Measurements from ENCODE around the gene KCNQ4. TPM values are rescaled to one million over a fixed set of nuclear protein-coding genes. Genes with fewer than 3 reads are reported as not detected.

The KCNQ4 gene
- total RNA-seq, 2 experiments from 2014 or later, result 0.38 to 0.43 TPM

DNA sequence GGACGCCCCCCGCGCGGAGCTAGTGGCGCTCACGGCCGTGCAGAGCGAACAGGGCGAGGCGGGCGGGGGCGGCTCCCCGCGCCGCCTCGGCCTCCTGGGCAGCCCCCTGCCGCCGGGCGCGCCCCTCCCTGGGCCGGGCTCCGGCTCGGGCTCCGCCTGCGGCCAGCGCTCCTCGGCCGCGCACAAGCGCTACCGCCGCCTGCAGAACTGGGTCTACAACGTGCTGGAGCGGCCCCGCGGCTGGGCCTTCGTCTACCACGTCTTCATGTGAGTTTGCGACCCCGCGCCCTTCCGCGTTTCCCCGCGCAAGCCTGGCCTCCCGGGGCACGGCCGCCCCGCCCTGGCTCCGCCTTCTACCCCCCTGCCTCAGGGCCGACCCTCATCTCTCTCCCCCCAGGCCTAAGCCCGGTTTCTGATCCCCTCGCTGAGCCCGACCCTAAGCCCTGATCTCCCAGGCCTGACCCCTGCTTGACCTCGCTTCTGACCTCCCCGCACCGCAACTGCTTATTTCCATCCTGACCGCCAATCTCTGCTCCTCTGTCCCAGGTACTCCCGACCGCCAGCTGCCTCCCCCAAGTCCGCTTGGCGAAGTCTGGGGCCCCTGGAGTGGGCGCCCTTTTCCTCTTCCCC lies 669 bp downstream of the KCNQ4 start:
- peaks cover 7% of the 10 kb centered on the region for H3K4me1 Mint-ChIP-seq (ENCODE audit: low read depth)
- DNase-seq, result no peak
- CTCF ChIA-PET, result interaction anchor here (2.0 to 9.2 kb wide), 2 partner anchors 10 to 65 kb away, joined by 7 to 53 read pairs; no protein-coding TSS in a partner anchor

DNA sequence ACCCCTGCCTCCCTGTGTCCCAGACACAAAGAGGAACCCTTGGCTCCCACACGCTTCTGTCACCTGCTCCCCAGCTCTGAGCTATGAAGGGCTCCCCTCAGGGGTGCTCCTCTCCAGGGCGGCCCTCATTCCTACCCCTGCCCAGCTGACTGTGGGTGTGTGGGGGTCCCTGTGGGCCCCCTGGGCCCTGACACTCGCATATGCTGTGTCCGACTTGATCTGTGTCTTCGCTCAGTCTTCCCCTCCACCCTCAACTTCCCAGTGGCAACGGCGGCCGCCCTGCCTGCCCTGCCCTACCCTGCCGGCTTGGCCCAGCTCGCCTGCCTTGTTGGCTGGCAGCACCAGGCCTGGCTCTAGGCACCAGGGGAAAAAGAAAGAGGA lies 1.2 kb downstream of the KCNQ4 start:
- intact Hi-C loops (cut with micrococcal nuclease), result no loop called here
- H3K4me3 Mint-ChIP-seq, result peak overlapping the region; percentile 56
- no peak overlapping the region for H3K27ac Mint-ChIP-seq
- ChIA-PET POLR2A (interaction anchor here (0.6 to 1.5 kb wide), 2 partner anchors 13 to 200 kb away, joined by 3 to 4 read pairs; no protein-coding TSS in a partner anchor), CTCF (interaction anchor here (2.0 to 9.2 kb wide), 2 partner anchors 11 to 65 kb away, joined by 7 to 53 read pairs; no protein-coding TSS in a partner anchor)
- H3K36me3 Mint-ChIP-seq (ENCODE audit: low read depth), result no peaks in the 10 kb centered on the region
- peaks cover 7% of the 10 kb centered on the region for H3K4me1 Mint-ChIP-seq (ENCODE audit: low read depth)
- DNase-seq (no peak), ATAC-seq (no peak)
- peaks cover 26% of the 10 kb centered on the region for H3K27me3 Mint-ChIP-seq
- no peaks in the 10 kb centered on the region for H3K9me3 Mint-ChIP-seq
- TF ChIP-seq, protein P1, sequence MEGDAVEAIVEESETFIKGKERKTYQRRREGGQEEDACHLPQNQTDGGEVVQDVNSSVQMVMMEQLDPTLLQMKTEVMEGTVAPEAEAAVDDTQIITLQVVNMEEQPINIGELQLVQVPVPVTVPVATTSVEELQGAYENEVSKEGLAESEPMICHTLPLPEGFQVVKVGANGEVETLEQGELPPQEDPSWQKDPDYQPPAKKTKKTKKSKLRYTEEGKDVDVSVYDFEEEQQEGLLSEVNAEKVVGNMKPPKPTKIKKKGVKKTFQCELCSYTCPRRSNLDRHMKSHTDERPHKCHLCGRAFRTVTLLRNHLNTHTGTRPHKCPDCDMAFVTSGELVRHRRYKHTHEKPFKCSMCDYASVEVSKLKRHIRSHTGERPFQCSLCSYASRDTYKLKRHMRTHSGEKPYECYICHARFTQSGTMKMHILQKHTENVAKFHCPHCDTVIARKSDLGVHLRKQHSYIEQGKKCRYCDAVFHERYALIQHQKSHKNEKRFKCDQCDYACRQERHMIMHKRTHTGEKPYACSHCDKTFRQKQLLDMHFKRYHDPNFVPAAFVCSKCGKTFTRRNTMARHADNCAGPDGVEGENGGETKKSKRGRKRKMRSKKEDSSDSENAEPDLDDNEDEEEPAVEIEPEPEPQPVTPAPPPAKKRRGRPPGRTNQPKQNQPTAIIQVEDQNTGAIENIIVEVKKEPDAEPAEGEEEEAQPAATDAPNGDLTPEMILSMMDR (IDR thresholded peaks at IDR 0.05), result no peak

More for the DNA sequence above, 669 bp downstream of the KCNQ4 start:
- Mint-ChIP-seq H3K27ac (no peak overlapping the region), H3K27me3 (peaks cover 26% of the 10 kb centered on the region), H3K4me3 (peak overlapping the region; percentile 56), H3K36me3 (ENCODE audit: low read depth) (no peaks in the 10 kb centered on the region), H3K9me3 (no peaks in the 10 kb centered on the region)
- POLR2A ChIA-PET, result interaction anchor here (0.6 to 2.2 kb wide), 3 partner anchors 10 to 200 kb away, joined by 3 to 11 read pairs (median 4); no protein-coding TSS in a partner anchor
- ATAC-seq, result peak; percentile 52
- intact Hi-C loops (cut with micrococcal nuclease), result no loop called here
- TF ChIP-seq, protein P1 (IDR thresholded peaks at IDR 0.05), result no peak

DNA sequence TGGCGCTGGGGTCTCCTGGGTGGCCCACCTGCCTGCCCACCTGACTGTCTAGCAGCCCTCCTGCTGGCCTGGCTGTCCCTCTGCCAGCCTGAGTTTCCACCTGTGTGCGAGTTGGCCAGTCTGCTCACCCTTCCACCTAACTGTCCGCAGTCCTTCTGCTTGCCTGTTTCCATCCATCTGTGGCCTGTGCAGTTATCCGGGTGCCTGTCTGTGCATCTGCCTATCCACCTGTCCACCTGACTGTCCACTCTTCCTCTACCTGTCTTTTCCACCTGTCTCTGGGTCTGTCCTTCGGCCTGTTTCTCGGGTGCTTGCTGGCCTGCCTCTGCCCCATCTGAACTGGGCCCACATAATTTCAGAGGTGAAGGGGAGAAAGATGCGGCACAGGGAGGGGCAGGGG lies 1.9 kb downstream of the KCNQ4 start:
- TF ChIP-seq, protein P1 (IDR thresholded peaks at IDR 0.05), result no peak
- Mint-ChIP-seq H3K36me3 (ENCODE audit: low read depth) (no peaks in the 10 kb centered on the region), H3K4me3 (no peak overlapping the region), H3K27ac (no peak overlapping the region), H3K4me1 (ENCODE audit: low read depth) (peaks cover 7% of the 10 kb centered on the region), H3K27me3 (peaks cover 26% of the 10 kb centered on the region), H3K9me3 (no peaks in the 10 kb centered on the region)
- no peak for DNase-seq
- intact Hi-C loops (cut with micrococcal nuclease), result no loop called here
- POLR2A ChIA-PET, result interaction anchor here (1.5 kb wide), 1 partner anchor 13 kb away, joined by 4 read pairs; no protein-coding TSS in a partner anchor
- no peak for ATAC-seq
- CTCF ChIA-PET, result interaction anchor here (2.0 to 9.2 kb wide), 2 partner anchors 11 to 64 kb away, joined by 7 to 53 read pairs; no protein-coding TSS in a partner anchor

DNA sequence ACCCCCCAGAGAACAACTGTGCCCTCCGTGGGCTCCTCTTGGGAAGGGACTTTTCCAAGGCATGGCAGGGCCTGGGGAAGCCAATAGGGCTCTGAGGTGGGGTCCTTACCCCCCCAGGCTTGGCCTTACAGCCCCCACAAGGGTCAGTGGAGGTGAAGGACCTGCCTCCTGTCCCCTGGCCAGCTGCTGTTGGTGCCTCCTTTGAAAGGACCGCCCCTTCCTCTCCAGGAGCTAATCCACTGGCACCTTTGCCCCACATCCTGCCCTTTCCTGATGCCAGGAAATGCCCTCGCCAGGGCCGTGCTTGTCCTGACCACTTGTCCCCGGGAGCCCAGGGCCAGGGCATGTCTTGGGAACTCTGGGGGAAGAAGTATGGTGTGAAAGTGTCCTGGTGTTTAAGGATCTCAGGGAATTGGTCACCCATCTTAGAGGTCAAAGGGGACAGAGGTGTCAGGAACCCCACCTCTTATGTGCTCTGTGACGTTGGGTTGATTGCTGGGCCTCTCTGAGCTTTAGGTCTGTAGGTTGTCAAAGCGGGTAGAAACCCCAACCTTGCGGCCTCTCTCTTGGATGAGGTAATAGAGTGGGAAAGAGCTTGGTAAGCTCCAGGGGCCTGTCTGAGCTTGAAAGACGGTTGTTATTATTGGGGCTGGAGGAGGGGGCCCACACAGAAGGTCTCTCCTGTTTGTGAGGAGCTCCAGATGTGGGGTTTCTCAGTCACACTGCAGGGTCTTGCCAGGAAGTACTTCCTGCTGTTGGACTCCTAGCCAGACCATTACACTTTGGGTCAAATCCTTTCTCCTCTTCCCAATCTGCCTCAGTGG lies 2.8 kb downstream of the KCNQ4 start:
- TF ChIP-seq, protein P1 (IDR thresholded peaks at IDR 0.05), result no peak
- H3K36me3 Mint-ChIP-seq (ENCODE audit: low read depth), result no peaks in the 10 kb centered on the region
- ATAC-seq, result no peak
- peaks cover 26% of the 10 kb centered on the region for H3K27me3 Mint-ChIP-seq
- ChIA-PET CTCF (interaction anchor here (9.2 kb wide), 1 partner anchor 12 kb away, joined by 53 read pairs; no protein-coding TSS in a partner anchor), POLR2A (no interaction called here)
- peaks cover 7% of the 10 kb centered on the region for H3K4me1 Mint-ChIP-seq (ENCODE audit: low read depth)
- no peaks in the 10 kb centered on the region for H3K9me3 Mint-ChIP-seq
- H3K27ac Mint-ChIP-seq, result no peak overlapping the region
- intact Hi-C loops (cut with micrococcal nuclease), result no loop called here
- H3K4me3 Mint-ChIP-seq, result no peak overlapping the region
- DNase-seq, result no peak

All from activated CD8-positive, alpha-beta T cell treated with anti-CD3 and anti-CD28 coated beads for 36 hours (primary cell).